Kidney (tissue), 14 donors: ENCODE data around the gene SCRG1. TPM values are rescaled to one million over a fixed set of nuclear protein-coding genes. Genes with fewer than 3 reads are reported as not detected.

Experiments
- DNase-seq, 5 donors: peaks; one replicate each; pipeline ENCODE4 v3.0.0-alpha.2; 2013 to 2020
- FAIRE-seq: peaks from 2 replicates; lab custom pipeline; 2012; peaks lifted over from hg19 to GRCh38; lab: Jason Lieb, UNC
- H3K27ac ChIP-seq, 2 donors: one replicate each; pipeline ENCODE4 v1.7.0; 2013; ENCODE audit warnings: low read depth in 2 of 2, low read length in 2 of 2, inconsistent platforms in 1 of 2
- H3K27me3 ChIP-seq: one replicate; pipeline ENCODE4 v1.7.1; 2013; ENCODE audit warnings: low read length, inconsistent platforms; ENCODE audit not compliant: control insufficient read depth, insufficient read depth
- H3K36me3 ChIP-seq, 3 donors: one replicate each; pipeline versions ENCODE4 v1.7.0 to v1.7.1; 2013; ENCODE audit warnings: low read length in 3 of 3, control low read depth in 1 of 3, inconsistent platforms in 1 of 3; ENCODE audit not compliant: insufficient read depth in 3 of 3, control insufficient read depth in 2 of 3
- H3K4me1 ChIP-seq, 3 donors: one replicate each; pipeline versions ENCODE4 v1.7.0 to v1.7.1; 2013; ENCODE audit warnings: low read length in 3 of 3, inconsistent platforms in 1 of 3, low read depth in 1 of 3; ENCODE audit not compliant: control insufficient read depth in 2 of 3, insufficient read depth in 2 of 3
- H3K4me3 ChIP-seq, 3 donors: one replicate each; pipeline versions ENCODE4 v1.7.0 to v1.8.1; 2013; ENCODE audit warnings: low read length in 3 of 3, control low read depth in 1 of 3, inconsistent platforms in 1 of 3
- H3K9ac ChIP-seq, 3 donors: one replicate each; pipeline versions ENCODE4 v1.7.0 to v1.7.1; 2013; ENCODE audit warnings: low read length in 3 of 3, control low read depth in 1 of 3, inconsistent platforms in 1 of 3
- H3K9me3 ChIP-seq, 3 donors: one replicate each; pipeline versions ENCODE4 v1.7.0 to v1.7.1; 2013; ENCODE audit warnings: low read length in 3 of 3, control low read depth in 1 of 3, inconsistent platforms in 1 of 3; ENCODE audit not compliant: control insufficient read depth in 2 of 3, insufficient read depth in 1 of 3
- CTCF ChIP-seq: IDR thresholded peaks from 3 replicates; pipeline ENCODE4 v1.5.1; 2012; ENCODE audit warnings: mild to moderate bottlenecking, moderate library complexity, borderline replicate concordance; ENCODE audit not compliant: insufficient read depth; ENCODE audit errors: extremely low read depth
- intact Hi-C: fragments of 100-400 bp; cut with DNase I; formaldehyde crosslinking; loops from one replicate; pipeline ENCODE4 v1.11.1; 2022
- polyA plus RNA-seq: library from polyadenylated mRNA; stranded (reverse); fragments of 350-450 nt; fragmentation: Illumina TruSeq; extraction: RNeasy Lipid Tissue Mini Kit (QIAGEN cat#74804); gene quantifications from one replicate; pipeline ENCODE4 v1.2.3, GENCODE V29; 2014; ENCODE audit warnings: low read depth, low replicate concordance; ENCODE audit not compliant: insufficient read depth
- total RNA-seq: library from RNA; stranded (reverse); fragmentation: NEBNext Ultra II Directional; extraction: Animal tissue kit (Norgen Biotek cat#: 25700); gene quantifications from one replicate; pipeline ENCODE4 v1.2.1, GENCODE V29; 2021
- donor health status: control.
- donor health status: control.
- donor health status: control.
- donor health status: control.
- donor health status: control.
- donor health status: DM: yes; HTN: yes; CAD: no.
- donor health status: Normal renal cell carcinoma (clear cell type).

The SCRG1 gene
- total and polyA plus RNA-seq, 2 donors from 2014 or later, result 0.11 to 1.6 TPM

- DNase-seq, result no peak
- intact Hi-C loops, result no loop called here
- Histone ChIP-seq H3K4me1 (no peaks in the 10 kb centered on the region), H3K9me3 (no peaks in the 10 kb centered on the region), H3K4me3 (no peak overlapping the region), H3K27me3 (no peaks in the 10 kb centered on the region), H3K27ac (no peak overlapping the region), H3K36me3 (no peaks in the 10 kb centered on the region), H3K9ac (no peak overlapping the region)
- no peak for FAIRE-seq
- TF ChIP-seq CTCF, result no peak
Observed at GRCh38 chr4:173345648-173346047, 53.3 kb downstream of the SCRG1 start.

GRCh38 chr4:173343832-173344397, 55.0 kb downstream of the SCRG1 start:
- FAIRE-seq, result no peak
- intact Hi-C loops, result no loop called here
- no peak overlapping the region for H3K9ac ChIP-seq
- no peaks in the 10 kb centered on the region for H3K4me1 ChIP-seq
- no peak overlapping the region for H3K27ac ChIP-seq
- no peak for TF ChIP-seq CTCF
- H3K27me3 ChIP-seq, result no peaks in the 10 kb centered on the region
- H3K4me3 ChIP-seq, result no peak overlapping the region
- no peak for DNase-seq
- H3K36me3 ChIP-seq, result no peaks in the 10 kb centered on the region
- H3K9me3 ChIP-seq, result no peaks in the 10 kb centered on the region

GRCh38 chr4:173337463-173337862, 61.5 kb downstream of the SCRG1 start:
- Histone ChIP-seq H3K4me3 (no peak overlapping the region), H3K27ac (no peak overlapping the region), H3K27me3 (no peaks in the 10 kb centered on the region), H3K36me3 (no peaks in the 10 kb centered on the region), H3K4me1 (peaks cover 0 to 7% (median 0%) of the 10 kb centered on the region in 3 donors), H3K9me3 (no peaks in the 10 kb centered on the region), H3K9ac (no peak overlapping the region)
- intact Hi-C loops, result no loop called here
- FAIRE-seq (no peak), DNase-seq (no peak)
- TF ChIP-seq CTCF, result no peak
